Right lobe of liver (tissue), 6 donors: ENCODE measurements around the gene HECW1. TPM values are rescaled to one million over a fixed set of nuclear protein-coding genes. Genes with fewer than 3 reads are reported as not detected.

Experiments used
- ATAC-seq, 4 donors: fragments of 200-7000 bp; cut with Tn5 transposase; one replicate each; pipeline ENCODE4 v1.9.1; 2020; ENCODE audit warnings: mild to moderate bottlenecking in 4 of 4, moderate library complexity in 4 of 4
- DNase-seq, 3 donors: peaks; one replicate each; pipeline ENCODE4 v3.0.0-alpha.2; 2020
- H3K27ac ChIP-seq, 3 donors: fragments of 200-600 bp; one replicate each; pipeline ENCODE4 v1.8.0; 2022
- H3K27me3 ChIP-seq, 2 donors: fragments of 200-600 bp; one replicate each; pipeline ENCODE4 v1.8.0; 2022
- H3K36me3 ChIP-seq, 4 donors: fragments of 200-600 bp; sonication (generic) in 1 of 4; one replicate each; pipeline versions ENCODE4 v1.5.1 to v1.8.0; 2017 to 2022; ENCODE audit warnings: control low read depth in 1 of 4
- H3K4me1 ChIP-seq, 4 donors: fragments of 200-600 bp; sonication (generic) in 1 of 4; one replicate each; pipeline versions ENCODE4 v1.5.1 to v1.8.0; 2017 to 2022; ENCODE audit warnings: control low read depth in 1 of 4
- H3K4me3 ChIP-seq, 3 donors: fragments of 200-600 bp; one replicate each; pipeline ENCODE4 v1.8.0; 2022
- H3K9me3 ChIP-seq, 4 donors: fragments of 200-600 bp; sonication (generic) in 1 of 4; one replicate each; pipeline versions ENCODE4 v1.5.1 to v1.8.0; 2017 to 2022; ENCODE audit warnings: control low read depth in 1 of 4
- POLR2A ChIP-seq: fragments of 450-650 bp; IDR thresholded peaks from one replicate; pipeline ENCODE4 v1.6.1; 2017; ENCODE audit warnings: antibody characterized with exemption, mild to moderate bottlenecking
- WGBS: methylation state at CpG from one replicate; pipeline ENCODE4 v1.1.6; 2018; ENCODE audit warnings: low coverage, low lambda C conversion rate; ENCODE audit not compliant: insufficient coverage; ENCODE audit errors: missing lambda C conversion rate; 5-methylcytosine and 5-hydroxymethylcytosine counted together
- intact Hi-C, 2 donors: fragments of 100-400 bp; cut with DNase I; formaldehyde crosslinking; loops; one replicate each; pipeline versions ENCODE4 v1.11.2 to v1.14.1; 2022
- total RNA-seq, 6 experiments: library from RNA; depleted of rRNA in 2 of 6; stranded (reverse); fragments of >200 nt in 2 of 6; fragmentation: NEBNext Ultra II Directional in 3 of 6; extraction: Animal tissue kit (Norgen Biotek cat#: 25700) in 3 of 6; gene quantifications; one replicate each; pipeline versions ENCODE4 v1.1.0 to v1.2.4, GENCODE V29; 2016 to 2023
- TF ChIP-seq, protein P1 (sequence below), 4 donors: fragments of 200-600 bp in 3 of 4; fragments of 450-650 bp in 1 of 4; IDR thresholded peaks; one replicate each; pipeline versions ENCODE4 v1.5.1 to v1.8.0; 2016 to 2022; ENCODE audit warnings: antibody characterized with exemption in 4 of 4, mild to moderate bottlenecking in 2 of 4
- donor health status: DM: no; HTN: yes; CAD: no.
- donor health status: DM: no; HTN: no; CAD: no.
- donor health status: DM: no; HTN: no; CAD: no.
- donor health status: DM: no; HTN: yes; CAD: no.
- donor health status: DM: no; HTN: yes; CAD: no.

The HECW1 gene
- total RNA-seq, 6 experiments from 2014 or later: 0.02 to 0.87 (median 0.09) TPM; not detected in 1

- intact Hi-C loops: no loop called here
- no peak overlapping the region for H3K4me3 ChIP-seq
- H3K4me1 ChIP-seq: no peaks in the 10 kb centered on the region
- TF ChIP-seq, protein P1, sequence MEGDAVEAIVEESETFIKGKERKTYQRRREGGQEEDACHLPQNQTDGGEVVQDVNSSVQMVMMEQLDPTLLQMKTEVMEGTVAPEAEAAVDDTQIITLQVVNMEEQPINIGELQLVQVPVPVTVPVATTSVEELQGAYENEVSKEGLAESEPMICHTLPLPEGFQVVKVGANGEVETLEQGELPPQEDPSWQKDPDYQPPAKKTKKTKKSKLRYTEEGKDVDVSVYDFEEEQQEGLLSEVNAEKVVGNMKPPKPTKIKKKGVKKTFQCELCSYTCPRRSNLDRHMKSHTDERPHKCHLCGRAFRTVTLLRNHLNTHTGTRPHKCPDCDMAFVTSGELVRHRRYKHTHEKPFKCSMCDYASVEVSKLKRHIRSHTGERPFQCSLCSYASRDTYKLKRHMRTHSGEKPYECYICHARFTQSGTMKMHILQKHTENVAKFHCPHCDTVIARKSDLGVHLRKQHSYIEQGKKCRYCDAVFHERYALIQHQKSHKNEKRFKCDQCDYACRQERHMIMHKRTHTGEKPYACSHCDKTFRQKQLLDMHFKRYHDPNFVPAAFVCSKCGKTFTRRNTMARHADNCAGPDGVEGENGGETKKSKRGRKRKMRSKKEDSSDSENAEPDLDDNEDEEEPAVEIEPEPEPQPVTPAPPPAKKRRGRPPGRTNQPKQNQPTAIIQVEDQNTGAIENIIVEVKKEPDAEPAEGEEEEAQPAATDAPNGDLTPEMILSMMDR (IDR thresholded peaks at IDR 0.05): no peak
- TF ChIP-seq POLR2A: no peak
- H3K27me3 ChIP-seq: no peaks in the 10 kb centered on the region
- H3K27ac ChIP-seq: no peak overlapping the region
- no peak for DNase-seq
- whole genome bisulfite sequencing: 94% methylated on average over 30 of the region's 36 CpGs
- H3K36me3 ChIP-seq: no peaks in the 10 kb centered on the region
- ATAC-seq: no peak
- no peaks in the 10 kb centered on the region for H3K9me3 ChIP-seq
Measured at GRCh38 chr7:43273939-43274719, 161.7 kb downstream of the HECW1 start.

- no peak for TF ChIP-seq POLR2A
- TF ChIP-seq, protein P1 (IDR thresholded peaks at IDR 0.05): no peak
- Histone ChIP-seq H3K27ac (no peak overlapping the region), H3K9me3 (no peaks in the 10 kb centered on the region), H3K4me1 (no peaks in the 10 kb centered on the region), H3K4me3 (no peak overlapping the region), H3K27me3 (no peaks in the 10 kb centered on the region), H3K36me3 (no peaks in the 10 kb centered on the region)
- intact Hi-C loops: no loop called here
- DNase-seq (no peak), ATAC-seq (no peak)
- 55% methylated on average over 3 of the region's 3 CpGs for WGBS
Measured at GRCh38 chr7:43274752-43275151, 162.3 kb downstream of the HECW1 start.

DNA sequence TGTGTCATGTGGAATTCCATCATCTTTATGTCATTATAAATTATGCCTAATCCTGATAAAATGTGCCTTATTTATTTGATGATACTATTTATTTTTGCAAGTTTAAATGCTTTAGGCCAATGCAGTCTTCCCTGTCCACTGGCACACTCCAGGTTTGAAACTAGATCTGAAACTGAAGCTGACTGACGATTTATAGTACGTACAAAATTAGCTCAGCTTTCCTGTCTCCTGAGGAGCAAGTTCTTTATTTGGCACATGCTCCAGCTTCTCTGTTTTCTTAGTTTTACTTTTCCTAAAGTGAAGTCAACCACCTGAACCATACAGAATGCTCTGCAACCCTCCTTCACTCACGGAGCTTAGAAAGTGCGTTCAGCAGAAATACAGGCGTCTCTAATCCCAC is 164.1 kb downstream of the HECW1 start:
- intact Hi-C loops: no loop called here
- H3K4me1 ChIP-seq: no peaks in the 10 kb centered on the region
- no peak for TF ChIP-seq POLR2A
- TF ChIP-seq, protein P1 (IDR thresholded peaks at IDR 0.05): no peak
- DNase-seq (no peak), ATAC-seq (no peak)
- 62% methylated on average over 5 of the region's 5 CpGs for WGBS
- H3K9me3 ChIP-seq: no peaks in the 10 kb centered on the region
- H3K27ac ChIP-seq: no peak overlapping the region
- no peaks in the 10 kb centered on the region for H3K36me3 ChIP-seq
- H3K4me3 ChIP-seq: no peak overlapping the region
- no peaks in the 10 kb centered on the region for H3K27me3 ChIP-seq

- Histone ChIP-seq H3K4me3 (no peak overlapping the region), H3K36me3 (no peaks in the 10 kb centered on the region), H3K27ac (no peak overlapping the region), H3K4me1 (no peaks in the 10 kb centered on the region), H3K27me3 (no peaks in the 10 kb centered on the region), H3K9me3 (no peaks in the 10 kb centered on the region)
- no peak for TF ChIP-seq POLR2A
- TF ChIP-seq, protein P1 (IDR thresholded peaks at IDR 0.05): no peak
- 77% methylated on average over 10 of the region's 10 CpGs for WGBS
- DNase-seq (no peak), ATAC-seq (no peak)
- intact Hi-C loops: no loop called here
Measured at GRCh38 chr7:43278088-43278644, 165.7 kb downstream of the HECW1 start.
